H1 (cell line): ENCODE results near the gene PPFIA4. TPM values are rescaled to one million over a fixed set of nuclear protein-coding genes. Genes with fewer than 3 reads are reported as not detected.

ENCODE experiments used
- CTCF ChIA-PET: fragments of 300-600 bp; sonication (Branson Sonifier 250); formaldehyde crosslinking; loops from one replicate; lab custom pipeline; 2021; ENCODE audit not compliant: partially characterized antibody; lab: Charles Lee
- POLR2A ChIA-PET: fragments of 300-600 bp; sonication (Branson Sonifier 250); formaldehyde crosslinking; loops from one replicate; lab custom pipeline; 2021; ENCODE audit warnings: inconsistent platforms; ENCODE audit not compliant: partially characterized antibody; lab: Charles Lee
- DNase-seq, 2 experiments: peaks; one replicate each; pipeline versions ENCODE4 v3.0.0 to v3.0.0-alpha.2; 2010 to 2022; ENCODE audit warnings: low spot score in 2 of 2, low read depth in 1 of 2, mixed read lengths in 1 of 2
- FAIRE-seq: peaks from 2 replicates; lab custom pipeline; 2011; peaks lifted over from hg19 to GRCh38; lab: Jason Lieb, UNC
- H2AFZ ChIP-seq: 2 replicates; pipeline ENCODE4 v1.8.1; 2012; ENCODE audit warnings: low read length, inconsistent platforms
- H2AK5ac ChIP-seq: 2 replicates; pipeline ENCODE4 v1.6.1; 2013; ENCODE audit warnings: low read depth, low read length
- H2BK120ac ChIP-seq: replicated peaks from 2 replicates; pipeline ENCODE3; 2013; ENCODE audit warnings: low read depth, low read length, inconsistent platforms
- H2BK12ac ChIP-seq: 2 replicates; pipeline ENCODE4 v1.6.1; 2013; ENCODE audit warnings: low read depth, low read length
- H2BK15ac ChIP-seq: 2 replicates; pipeline ENCODE4 v1.6.1; 2013; ENCODE audit warnings: low read length
- H2BK20ac ChIP-seq: 2 replicates; pipeline ENCODE4 v1.6.1; 2013; ENCODE audit warnings: low read length
- H2BK5ac ChIP-seq: 2 replicates; pipeline ENCODE4 v1.6.1; 2013; ENCODE audit warnings: low read depth, low read length
- H3K14ac ChIP-seq: 2 replicates; pipeline ENCODE4 v1.6.1; 2013; ENCODE audit warnings: inconsistent platforms; ENCODE audit not compliant: insufficient read length
- H3K18ac ChIP-seq: 2 replicates; pipeline ENCODE4 v1.6.1; 2013; ENCODE audit warnings: low read length; ENCODE audit errors: extremely low read depth
- H3K23ac ChIP-seq: 2 replicates; pipeline ENCODE4 v1.6.1; 2013; ENCODE audit warnings: inconsistent platforms; ENCODE audit not compliant: insufficient read length
- H3K23me2 ChIP-seq: 2 replicates; pipeline ENCODE4 v1.6.1; 2013; ENCODE audit warnings: low read depth, low read length
- H3K27ac ChIP-seq: 2 replicates; pipeline ENCODE4 v1.6.1; 2011; ENCODE audit warnings: low read depth, low read length, inconsistent platforms
- H3K27me3 ChIP-seq, 4 experiments: replicated peaks in 1 of 4; 1 replicate in 1 of 4; 2 replicates in 3 of 4; pipeline versions ENCODE4 v1.6.1 to v1.8.1; 2011 to 2013; ENCODE audit warnings: low read length in 3 of 4, mild to moderate bottlenecking in 3 of 4, inconsistent platforms in 2 of 4, mixed read lengths in 2 of 4, moderate library complexity in 1 of 4; ENCODE audit not compliant: control insufficient read depth in 3 of 4, insufficient read depth in 3 of 4; ENCODE audit errors: extremely low read depth in 1 of 4
- H3K36me3 ChIP-seq, 4 experiments: 2 replicates each; pipeline versions ENCODE4 v1.6.1 to v1.8.1; 2011 to 2013; ENCODE audit warnings: mild to moderate bottlenecking in 4 of 4, low read length in 3 of 4, moderate library complexity in 2 of 4, control low read depth in 1 of 4, inconsistent platforms in 1 of 4; ENCODE audit not compliant: insufficient read depth in 4 of 4, control insufficient read depth in 2 of 4
- H3K4ac ChIP-seq: replicated peaks from 2 replicates; pipeline ENCODE3; 2013; ENCODE audit warnings: low read length, low read depth, mixed read lengths, inconsistent platforms; ENCODE audit not compliant: insufficient read length
- H3K4me1 ChIP-seq, 4 experiments: replicated peaks in 1 of 4; 1 replicate in 1 of 4; 2 replicates in 3 of 4; pipeline versions ENCODE4 v1.6.1 to v1.8.1; 2011 to 2013; ENCODE audit warnings: low read length in 3 of 4, inconsistent platforms in 2 of 4, mixed read lengths in 1 of 4; ENCODE audit not compliant: insufficient read depth in 4 of 4, control insufficient read depth in 3 of 4
- H3K4me2 ChIP-seq, 2 experiments: 2 replicates each; pipeline versions ENCODE4 v1.6.1 to v1.8.1; 2011 to 2013; ENCODE audit warnings: low read depth in 2 of 2, low read length in 2 of 2, control low read depth in 1 of 2, inconsistent platforms in 1 of 2, mild to moderate bottlenecking in 1 of 2; ENCODE audit not compliant: insufficient read depth in 1 of 2
- H3K4me3 ChIP-seq, 4 experiments: fragments of 200-600, 300-600 bp in 1 of 4; sonication (generic), shearing (Covaris generic), sonication (Bioruptor Twin) in 1 of 4; 2 replicates each; pipeline versions ENCODE4 v1.5.1 to v1.8.1; 2011 to 2016; ENCODE audit warnings: low read length in 4 of 4, low read depth in 3 of 4, control low read depth in 2 of 4, inconsistent platforms in 2 of 4, mild to moderate bottlenecking in 2 of 4, mixed read lengths in 1 of 4, moderate library complexity in 1 of 4; ENCODE audit not compliant: insufficient read depth in 2 of 4; ENCODE audit errors: extremely low read depth in 1 of 4
- H3K56ac ChIP-seq: replicated peaks from 2 replicates; pipeline ENCODE3; 2013; ENCODE audit warnings: low read depth, mild to moderate bottlenecking, mixed read lengths, low read length, inconsistent platforms; ENCODE audit not compliant: insufficient read length
- H3K79me1 ChIP-seq: 2 replicates; pipeline ENCODE4 v1.6.1; 2013; ENCODE audit warnings: low read depth, low read length, control low read depth
- H3K79me2 ChIP-seq, 2 experiments: 2 replicates each; pipeline versions ENCODE4 v1.6.1 to v1.8.1; 2012 to 2013; ENCODE audit warnings: low read length in 2 of 2, mild to moderate bottlenecking in 2 of 2, inconsistent platforms in 1 of 2; ENCODE audit not compliant: insufficient read depth in 2 of 2, control insufficient read depth in 1 of 2
- H3K9ac ChIP-seq, 4 experiments: replicated peaks in 1 of 4; 1 replicate in 1 of 4; 2 replicates in 3 of 4; pipeline versions ENCODE4 v1.6.1 to v1.8.1; 2011 to 2013; ENCODE audit warnings: low read depth in 3 of 4, low read length in 3 of 4, control low read depth in 2 of 4, mild to moderate bottlenecking in 2 of 4, moderate library complexity in 2 of 4, inconsistent platforms in 1 of 4; ENCODE audit errors: extremely low read depth in 1 of 4
- H3K9me3 ChIP-seq, 2 experiments: 2 replicates each; pipeline versions ENCODE4 v1.6.1 to v1.8.1; 2012 to 2013; ENCODE audit warnings: mild to moderate bottlenecking in 2 of 2, moderate library complexity in 2 of 2, control low read depth in 1 of 2, inconsistent platforms in 1 of 2, low read depth in 1 of 2, low read length in 1 of 2, mixed read lengths in 1 of 2; ENCODE audit not compliant: insufficient read depth in 2 of 2
- H4K20me1 ChIP-seq, 2 experiments: replicated peaks in 1 of 2; 2 replicates each; pipeline versions ENCODE3 to v1.8.1; 2011 to 2013; ENCODE audit warnings: inconsistent platforms in 2 of 2, low read length in 2 of 2, mild to moderate bottlenecking in 1 of 2; ENCODE audit not compliant: insufficient read depth in 2 of 2, control insufficient read depth in 1 of 2
- H4K5ac ChIP-seq: 2 replicates; pipeline ENCODE4 v1.6.1; 2013; ENCODE audit warnings: low read length, low read depth, mixed read lengths, inconsistent platforms; ENCODE audit not compliant: insufficient read length
- H4K8ac ChIP-seq: 2 replicates; pipeline ENCODE4 v1.8.0; 2013; ENCODE audit warnings: mild to moderate bottlenecking, moderate library complexity, low read length, inconsistent platforms; ENCODE audit not compliant: insufficient read depth; ENCODE audit errors: extremely low read depth
- H4K91ac ChIP-seq: replicated peaks from 2 replicates; pipeline ENCODE3; 2013; ENCODE audit warnings: low read length, mixed read lengths, inconsistent platforms; ENCODE audit not compliant: insufficient read length
- ATF2 ChIP-seq: IDR thresholded peaks from 2 replicates; pipeline ENCODE4 v1.6.1; 2012; ENCODE audit warnings: low read length, inconsistent platforms
- CBX5 ChIP-seq: fragments of 300-800, 300-1000 bp; sonication (generic); IDR thresholded peaks from 2 replicates; pipeline ENCODE4 v1.7.1; 2016; ENCODE audit warnings: antibody characterized with exemption, low read length, low read depth
- CHD2 ChIP-seq: IDR thresholded peaks from 2 replicates; pipeline ENCODE4 v1.6.1; 2012; ENCODE audit warnings: low read length, improper control_type of control experiment
- CREB1 ChIP-seq: IDR thresholded peaks from 2 replicates; pipeline ENCODE4 v1.6.1; 2012; ENCODE audit warnings: inconsistent platforms
- JUN ChIP-seq: IDR thresholded peaks from 2 replicates; pipeline ENCODE4 v1.6.1; 2011; ENCODE audit warnings: low read depth, mild to moderate bottlenecking, improper control_type of control experiment, low read length
- NANOG ChIP-seq: IDR thresholded peaks from 2 replicates; pipeline ENCODE4 v1.6.1; 2011; ENCODE audit warnings: low read length, low read depth, mild to moderate bottlenecking, inconsistent platforms; ENCODE audit not compliant: insufficient read depth, poor library complexity, severe bottlenecking
- SIRT6 ChIP-seq: IDR thresholded peaks from one replicate; pipeline ENCODE4 v1.7.1; 2012; ENCODE audit warnings: low read length, inconsistent platforms
- SIX5 ChIP-seq: IDR thresholded peaks from 2 replicates; pipeline ENCODE4 v1.6.1; 2011; ENCODE audit warnings: mild to moderate bottlenecking, low read depth, low read length
- SRF ChIP-seq: IDR thresholded peaks from 2 replicates; pipeline ENCODE4 v1.6.1; 2011; ENCODE audit warnings: mild to moderate bottlenecking, low read depth, low read length, moderate library complexity
- SUZ12 ChIP-seq: fragments of 200-600 bp; sonication (generic); IDR thresholded peaks from 2 replicates; pipeline ENCODE4 v1.6.1; 2012; ENCODE audit warnings: mild to moderate bottlenecking, inconsistent platforms, low read length, moderate library complexity, mixed read lengths
- TBP ChIP-seq: IDR thresholded peaks from 2 replicates; pipeline ENCODE4 v1.6.1; 2011; ENCODE audit warnings: low read depth, low read length, improper control_type of control experiment
- TEAD4 ChIP-seq: IDR thresholded peaks from 2 replicates; pipeline ENCODE4 v1.6.1; 2012; ENCODE audit warnings: low read depth, low read length, inconsistent platforms, mixed read lengths
- WGBS, 2 experiments: shearing (Covaris generic) in 1 of 2; methylation state at CpG; one replicate each; pipeline versions ENCODE4 v1.1.6 to v1.1.7; 2013 to 2015; ENCODE audit warnings: low lambda C conversion rate in 2 of 2, mixed read lengths in 2 of 2, inconsistent platforms in 1 of 2, low coverage in 1 of 2, missing lambda C conversion rate in 1 of 2; ENCODE audit not compliant: insufficient replicate concordance in 2 of 2, insufficient coverage in 1 of 2, insufficient read length in 1 of 2; ENCODE audit errors: extremely low coverage in 1 of 2, missing lambda C conversion rate in 1 of 2; 5-methylcytosine and 5-hydroxymethylcytosine counted together
- polyA plus RNA-seq, 7 experiments: library from polyadenylated mRNA; depleted of rRNA in 3 of 7; stranded (reverse) in 5 of 7; unstranded in 2 of 7; fragments of >200 nt in 5 of 7; fragments of 200-250 nt in 2 of 7; gene quantifications; 1 replicate in 5 of 7; 2 replicates in 1 of 7; 4 replicates in 1 of 7; pipeline versions ENCODE4 v1.2.1 to v1.2.3, GENCODE V29; 2011 to 2013; ENCODE audit warnings: missing spikeins in 2 of 7, mixed read lengths in 2 of 7
- total RNA-seq: library from RNA; stranded (reverse); fragmentation: NEBNext Ultra II Directional; extraction: Animal tissue kit (Norgen Biotek cat#: 25700); gene quantifications from 2 replicates; pipeline ENCODE4 v1.2.1, GENCODE V29; 2021

PPFIA4 gene
- total and polyA plus RNA-seq, 2 of the 8 experiments (the other 6 are each of a cell fraction or from before 2014, with no cell fraction given): 9.0 to 9.9 TPM

- H3K79me1 ChIP-seq: no peaks in the 10 kb centered on the region; the same call in 1 of the 2 replicates
- no peaks in the 10 kb centered on the region for H3K9me3 ChIP-seq
- FAIRE-seq (no peak), DNase-seq (no peak)
- no peak overlapping the region for H2BK5ac ChIP-seq
- no peak overlapping the region for H2AK5ac ChIP-seq
- H2BK120ac ChIP-seq: no peak overlapping the region
- H2BK15ac ChIP-seq: no peak overlapping the region
- H3K18ac ChIP-seq: no peak overlapping the region; the same call in 1 of the 2 replicates
- H4K91ac ChIP-seq: no peak overlapping the region
- CTCF ChIA-PET: interaction anchor here (0.6 to 49.7 kb wide), 21 partner anchors 8 to 306 kb away, joined by 3 to 1089 read pairs (median 4); partner anchors contain the start of genes ADORA1, PPFIA4 and TMEM183A
- no peaks in the 10 kb centered on the region for H4K20me1 ChIP-seq
- no peak overlapping the region for H3K9ac ChIP-seq
- H3K23ac ChIP-seq: no peak overlapping the region
- H3K79me2 ChIP-seq: no peaks in the 10 kb centered on the region
- 87% methylated on average over 10 of the region's 10 CpGs; no CpG with 5 or more reads in 1 of the 2 experiments for WGBS, 2 experiments
- no peak overlapping the region for H3K27ac ChIP-seq
- no peaks in the 10 kb centered on the region for H3K23me2 ChIP-seq
- no peak overlapping the region for H2BK20ac ChIP-seq
- no peak overlapping the region for H4K5ac ChIP-seq
- H3K56ac ChIP-seq: no peak overlapping the region
- H4K8ac ChIP-seq: no peak overlapping the region
- no peaks in the 10 kb centered on the region; a peak in 1 of 8 replicates for H3K36me3 ChIP-seq
- H3K14ac ChIP-seq: no peak overlapping the region
- no peaks in the 10 kb centered on the region for H3K27me3 ChIP-seq
- no peak overlapping the region for H2BK12ac ChIP-seq
- H2AFZ ChIP-seq: no peak overlapping the region
- no peak overlapping the region for H3K4ac ChIP-seq
- H3K4me3 ChIP-seq: no peak overlapping the region
- no peak overlapping the region for H3K4me2 ChIP-seq
- POLR2A ChIA-PET: interaction anchor here (0.9 to 1.9 kb wide), 3 partner anchors 9 to 20 kb away, joined by 3 to 4 read pairs (median 3); no protein-coding TSS in a partner anchor
- H3K4me1 ChIP-seq: peaks cover 2 to 10% (median 2%) of the 10 kb centered on the region in 4 experiments; a peak in 6 of 7 replicates
- TF ChIP-seq ATF2: no peak
- TF ChIP-seq JUN: no peak
- TF ChIP-seq TBP: no peak
- no peak for TF ChIP-seq CREB1
- TF ChIP-seq NANOG: no peak
- no peak for TF ChIP-seq TEAD4
- TF ChIP-seq CBX5: no peak
- no peak for TF ChIP-seq SIX5
- no peak for TF ChIP-seq SIRT6
- TF ChIP-seq CHD2: no peak
- no peak for TF ChIP-seq SRF
- no peak for TF ChIP-seq SUZ12
Measured at GRCh38 chr1:203034422-203035110, 8.3 kb downstream of the PPFIA4 start.
